ENCODE measurements around the gene ANKRD66. TPM values are rescaled to one million over a fixed set of nuclear protein-coding genes. Genes with fewer than 3 reads are reported as not detected.
"Not testable (repeated sequence)": the region's sequence is repeated elsewhere in the genome, so short reads cannot be mapped to it uniquely, and the experiment has no call there.

Gene ANKRD66
- polyA plus RNA-seq, 1 experiment, result not detected

- TF ChIP-seq CTCF (IDR thresholded peaks at IDR 0.05; ENCODE audit: insufficient read depth, low read depth, low read length), result no peak
- Histone ChIP-seq H3K27me3 (ENCODE audit: control insufficient read depth, insufficient read depth, low read length) (no peaks in the 10 kb centered on the region), H3K36me3 (ENCODE audit: control insufficient read depth, insufficient read depth, low read length) (no peaks in the 10 kb centered on the region), H3K4me3 (ENCODE audit: low read depth, low read length) (no peak overlapping the region)
- no peak for DNase-seq (ENCODE audit: low read depth)
- ChIA-PET POLR2A (no interaction called here), CTCF (no interaction called here)
Measured at GRCh38 chr6:46758960-46759753, 12.4 kb downstream of the ANKRD66 start.

- POLR2A ChIA-PET, result no interaction called here
- Histone ChIP-seq H3K4me3 (ENCODE audit: low read depth, low read length) (no peak overlapping the region), H3K27me3 (ENCODE audit: control insufficient read depth, insufficient read depth, low read length) (no peaks in the 10 kb centered on the region), H3K36me3 (ENCODE audit: control insufficient read depth, insufficient read depth, low read length) (no peaks in the 10 kb centered on the region)
- DNase-seq (ENCODE audit: low read depth), result no peak
- CTCF ChIA-PET, result interaction anchor here (0.9 kb wide), 1 partner anchor 13 kb away, joined by 3 read pairs; no protein-coding TSS in a partner anchor
- no peak for TF ChIP-seq CTCF (IDR thresholded peaks at IDR 0.05; ENCODE audit: insufficient read depth, low read depth, low read length)
Measured at GRCh38 chr6:46760925-46761324, 14.2 kb downstream of the ANKRD66 start.

GRCh38 chr6:46763466-46763865 is 16.7 kb downstream of the ANKRD66 start:
- H3K36me3 ChIP-seq (ENCODE audit: control insufficient read depth, insufficient read depth, low read length), result no peaks in the 10 kb centered on the region
- ChIA-PET POLR2A (no interaction called here), CTCF (no interaction called here)
- TF ChIP-seq CTCF (IDR thresholded peaks at IDR 0.05; ENCODE audit: insufficient read depth, low read depth, low read length), result no peak
- no peak for DNase-seq (ENCODE audit: low read depth)
- H3K27me3 ChIP-seq (ENCODE audit: control insufficient read depth, insufficient read depth, low read length), result no peaks in the 10 kb centered on the region
- no peak overlapping the region for H3K4me3 ChIP-seq (ENCODE audit: low read depth, low read length)

GRCh38 chr6:46764280-46764679 is 17.5 kb downstream of the ANKRD66 start:
- H3K4me3 ChIP-seq (ENCODE audit: low read depth, low read length); H3K36me3 ChIP-seq (ENCODE audit: control insufficient read depth, insufficient read depth, low read length); DNase-seq (ENCODE audit: low read depth); POLR2A ChIA-PET; CTCF ChIA-PET; H3K27me3 ChIP-seq (ENCODE audit: control insufficient read depth, insufficient read depth, low read length): not testable (repeated sequence)

GRCh38 chr6:46764961-46765360 is 18.2 kb downstream of the ANKRD66 start:
- no peaks in the 10 kb centered on the region for H3K36me3 ChIP-seq (ENCODE audit: control insufficient read depth, insufficient read depth, low read length)
- CTCF ChIA-PET, result no interaction called here
- TF ChIP-seq CTCF (IDR thresholded peaks at IDR 0.05; ENCODE audit: insufficient read depth, low read depth, low read length), result no peak
- DNase-seq (ENCODE audit: low read depth), result no peak
- H3K4me3 ChIP-seq (ENCODE audit: low read depth, low read length), result no peak overlapping the region
- POLR2A ChIA-PET, result no interaction called here
- H3K27me3 ChIP-seq (ENCODE audit: control insufficient read depth, insufficient read depth, low read length), result no peaks in the 10 kb centered on the region

GRCh38 chr6:46772016-46772415 is 25.3 kb downstream of the ANKRD66 start:
- DNase-seq (ENCODE audit: low read depth), result no peak
- CTCF ChIA-PET, result no interaction called here
- Histone ChIP-seq H3K4me3 (ENCODE audit: low read depth, low read length) (no peak overlapping the region), H3K27me3 (ENCODE audit: control insufficient read depth, insufficient read depth, low read length) (no peaks in the 10 kb centered on the region), H3K36me3 (ENCODE audit: control insufficient read depth, insufficient read depth, low read length) (no peaks in the 10 kb centered on the region)
- POLR2A ChIA-PET, result no interaction called here
- TF ChIP-seq CTCF (IDR thresholded peaks at IDR 0.05; ENCODE audit: insufficient read depth, low read depth, low read length), result no peak

Measured in BJ (cell line).